ENCODE results near the gene FRMD4A. TPM values are rescaled to one million over a fixed set of nuclear protein-coding genes. Genes with fewer than 3 reads are reported as not detected.

FRMD4A gene
- polyA plus RNA-seq, 1 donor (not counting 4 experiments of a cell fraction or from before 2014, with no cell fraction given): 12.9 TPM

DNA sequence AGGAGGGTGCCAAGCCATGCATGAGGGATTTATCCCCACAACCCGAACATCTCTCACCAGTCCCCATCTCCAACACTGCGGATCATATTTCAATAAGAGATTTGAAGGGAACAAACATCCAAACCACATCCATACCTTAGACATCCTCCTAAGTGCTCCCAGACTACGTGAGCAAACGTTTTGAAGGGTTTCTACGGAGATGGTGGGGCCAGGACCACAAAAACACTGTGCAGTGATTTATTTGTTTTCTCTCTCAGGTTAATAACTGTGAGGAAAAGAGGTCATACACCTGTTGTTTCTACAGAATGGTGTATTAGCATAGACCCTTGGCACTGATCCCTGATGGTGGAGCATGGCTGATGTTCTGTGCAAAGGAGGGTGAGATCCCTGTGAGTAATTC, 277.8 kb downstream of the FRMD4A start:
- Histone ChIP-seq H3K9ac (ENCODE audit: control insufficient read depth, extremely low read depth, insufficient read depth, low read length) (no peak overlapping the region), H3K79me2 (ENCODE audit: control insufficient read depth, insufficient read depth, low read length) (no peaks in the 10 kb centered on the region), H3K4me1 (ENCODE audit: control insufficient read depth, extremely low read depth, insufficient read depth, low read length) (no peaks in the 10 kb centered on the region), H3K27me3 (ENCODE audit: control insufficient read depth, extremely low read depth, insufficient read depth, low read length) (no peaks in the 10 kb centered on the region), H2AFZ (ENCODE audit: control insufficient read depth, low read length) (no peak overlapping the region), H3K4me3 (ENCODE audit: control insufficient read depth in 2 of 3, extremely low read depth in 1 of 3, insufficient read depth in 2 of 3, low read depth in 1 of 3, low read length in 3 of 3) (no peak overlapping the region), H3K36me3 (ENCODE audit: control insufficient read depth in 2 of 2, extremely low read depth in 1 of 2, insufficient read depth in 2 of 2, low read length in 2 of 2) (no peaks in the 10 kb centered on the region), H3K9me1 (ENCODE audit: control insufficient read depth, extremely low read depth, insufficient read depth, low read length) (no peaks in the 10 kb centered on the region), H3K27ac (ENCODE audit: control insufficient read depth, insufficient read depth, low read length) (no peak overlapping the region), H3K4me2 (ENCODE audit: control insufficient read depth, extremely low read depth, insufficient read depth, low read depth, low read length) (no peak overlapping the region), H3K9me3 (ENCODE audit: control insufficient read depth, low read depth, low read length) (no peaks in the 10 kb centered on the region), H4K20me1 (ENCODE audit: control insufficient read depth, extremely low read depth, insufficient read depth, low read length) (no peaks in the 10 kb centered on the region)
- dilution Hi-C loops (cut with MboI; ENCODE audit: extremely low pct_ligation_motif_present, low sequenced_read_pairs): no loop called here
- TF ChIP-seq EZH2 (IDR thresholded peaks at IDR 0.05; ENCODE audit: low read length): no peak
- TF ChIP-seq, protein P1, sequence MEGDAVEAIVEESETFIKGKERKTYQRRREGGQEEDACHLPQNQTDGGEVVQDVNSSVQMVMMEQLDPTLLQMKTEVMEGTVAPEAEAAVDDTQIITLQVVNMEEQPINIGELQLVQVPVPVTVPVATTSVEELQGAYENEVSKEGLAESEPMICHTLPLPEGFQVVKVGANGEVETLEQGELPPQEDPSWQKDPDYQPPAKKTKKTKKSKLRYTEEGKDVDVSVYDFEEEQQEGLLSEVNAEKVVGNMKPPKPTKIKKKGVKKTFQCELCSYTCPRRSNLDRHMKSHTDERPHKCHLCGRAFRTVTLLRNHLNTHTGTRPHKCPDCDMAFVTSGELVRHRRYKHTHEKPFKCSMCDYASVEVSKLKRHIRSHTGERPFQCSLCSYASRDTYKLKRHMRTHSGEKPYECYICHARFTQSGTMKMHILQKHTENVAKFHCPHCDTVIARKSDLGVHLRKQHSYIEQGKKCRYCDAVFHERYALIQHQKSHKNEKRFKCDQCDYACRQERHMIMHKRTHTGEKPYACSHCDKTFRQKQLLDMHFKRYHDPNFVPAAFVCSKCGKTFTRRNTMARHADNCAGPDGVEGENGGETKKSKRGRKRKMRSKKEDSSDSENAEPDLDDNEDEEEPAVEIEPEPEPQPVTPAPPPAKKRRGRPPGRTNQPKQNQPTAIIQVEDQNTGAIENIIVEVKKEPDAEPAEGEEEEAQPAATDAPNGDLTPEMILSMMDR (optimal IDR thresholded peaks at IDR 0.05 in 1 of 3, IDR thresholded peaks at IDR 0.05 in 1 of 3, conservative IDR thresholded peaks at IDR 0.05 in 1 of 3; ENCODE audit: extremely low read depth in 1 of 3, insufficient read depth in 2 of 3, low read length in 3 of 3): no peak
- no peak for FAIRE-seq
- no peak for DNase-seq (ENCODE audit: low read depth, low spot score)

DNA sequence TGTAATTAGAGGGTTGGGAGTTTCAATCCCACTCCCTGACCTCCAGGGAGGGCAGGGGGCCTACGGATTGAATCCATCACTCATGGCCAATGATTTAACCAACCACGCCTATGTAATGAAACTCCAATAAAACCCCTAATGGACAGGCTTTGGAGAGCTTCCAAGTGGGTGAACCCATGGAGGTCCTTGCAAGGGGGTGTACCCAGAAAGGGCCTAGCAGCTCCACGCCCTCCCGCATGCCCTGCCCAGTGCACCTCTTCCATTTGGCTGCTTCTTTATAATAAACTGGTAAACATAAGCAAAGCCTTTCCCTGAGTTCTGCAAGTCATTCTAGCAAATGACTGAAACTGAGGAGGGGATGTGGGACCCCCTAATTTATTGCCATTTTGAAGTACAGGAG, 280.1 kb downstream of the FRMD4A start:
- dilution Hi-C loops (cut with MboI; ENCODE audit: extremely low pct_ligation_motif_present, low sequenced_read_pairs): no loop called here
- DNase-seq (ENCODE audit: low read depth, low spot score): no peak

More for the DNA sequence above, 280.1 kb downstream of the FRMD4A start:
- H3K79me2 ChIP-seq (ENCODE audit: control insufficient read depth, insufficient read depth, low read length): no peaks in the 10 kb centered on the region
- no peak overlapping the region for H3K4me3 ChIP-seq (ENCODE audit: control insufficient read depth in 2 of 3, extremely low read depth in 1 of 3, insufficient read depth in 2 of 3, low read depth in 1 of 3, low read length in 3 of 3)
- TF ChIP-seq EZH2 (IDR thresholded peaks at IDR 0.05; ENCODE audit: low read length): no peak
- TF ChIP-seq, protein P1 (optimal IDR thresholded peaks at IDR 0.05 in 1 of 3, IDR thresholded peaks at IDR 0.05 in 1 of 3, conservative IDR thresholded peaks at IDR 0.05 in 1 of 3; ENCODE audit: extremely low read depth in 1 of 3, insufficient read depth in 2 of 3, low read length in 3 of 3): no peak
- H2AFZ ChIP-seq (ENCODE audit: control insufficient read depth, low read length): no peak overlapping the region
- H3K9me3 ChIP-seq (ENCODE audit: control insufficient read depth, low read depth, low read length): no peaks in the 10 kb centered on the region
- H3K4me2 ChIP-seq (ENCODE audit: control insufficient read depth, extremely low read depth, insufficient read depth, low read depth, low read length): no peak overlapping the region
- no peaks in the 10 kb centered on the region for H4K20me1 ChIP-seq (ENCODE audit: control insufficient read depth, extremely low read depth, insufficient read depth, low read length)
- no peak overlapping the region for H3K27ac ChIP-seq (ENCODE audit: control insufficient read depth, insufficient read depth, low read length)
- no peaks in the 10 kb centered on the region for H3K36me3 ChIP-seq (ENCODE audit: control insufficient read depth in 2 of 2, extremely low read depth in 1 of 2, insufficient read depth in 2 of 2, low read length in 2 of 2)
- no peaks in the 10 kb centered on the region for H3K27me3 ChIP-seq (ENCODE audit: control insufficient read depth, extremely low read depth, insufficient read depth, low read length)
- H3K9me1 ChIP-seq (ENCODE audit: control insufficient read depth, extremely low read depth, insufficient read depth, low read length): no peaks in the 10 kb centered on the region
- H3K9ac ChIP-seq (ENCODE audit: control insufficient read depth, extremely low read depth, insufficient read depth, low read length): no peak overlapping the region
- H3K4me1 ChIP-seq (ENCODE audit: control insufficient read depth, extremely low read depth, insufficient read depth, low read length): no peaks in the 10 kb centered on the region
- FAIRE-seq: no peak
